HG03342 (cell line): ENCODE measurements around the gene BMPR1B.

Experiments
- ATAC-seq: cut with Tn5 transposase; IDR thresholded peaks from one replicate; pipeline ENCODE4 v1.9.1; 2021; ENCODE audit warnings: mild to moderate bottlenecking, moderate library complexity; ENCODE audit not compliant: unreplicated experiment

BMPR1B gene

GRCh38 chr4:94757192-94758140 is at the start of gene BMPR1B:
Gene BMPR1B (plus strand): TSS chr4:94757955. CDS start chr4:95104425, 346,470 bp downstream.
- no peak for ATAC-seq

- no peak for ATAC-seq
These were observed 46.1 kb upstream of the BMPR1B start for GRCh38 chr4:94711635-94712034.

GRCh38 chr4:94714365-94715160 is 43.2 kb upstream of the BMPR1B start:
- ATAC-seq: no peak

- no peak for ATAC-seq
These were observed 42.0 kb upstream of the BMPR1B start for GRCh38 chr4:94715726-94716125.

GRCh38 chr4:94721310-94721709 is 36.4 kb upstream of the BMPR1B start:
- ATAC-seq: no peak

- no peak for ATAC-seq
These were observed 35.5 kb upstream of the BMPR1B start for GRCh38 chr4:94722270-94722669.

GRCh38 chr4:94722748-94723147 is 35.0 kb upstream of the BMPR1B start:
- ATAC-seq: no peak

- no peak for ATAC-seq
These were observed 33.6 kb upstream of the BMPR1B start for GRCh38 chr4:94724016-94724790.

- no peak for ATAC-seq
These were observed 31.1 kb upstream of the BMPR1B start for GRCh38 chr4:94726524-94727123.

GRCh38 chr4:94728056-94728766 is 29.5 kb upstream of the BMPR1B start:
- no peak for ATAC-seq

- ATAC-seq: no peak
These were observed 25.4 kb upstream of the BMPR1B start for GRCh38 chr4:94732358-94732698.

GRCh38 chr4:94739741-94740140 is 18.0 kb upstream of the BMPR1B start:
- ATAC-seq: no peak

GRCh38 chr4:94741304-94741703 is 16.5 kb upstream of the BMPR1B start:
- ATAC-seq: no peak

GRCh38 chr4:94743838-94744237 is 13.9 kb upstream of the BMPR1B start:
- ATAC-seq: no peak

- no peak for ATAC-seq
These were observed 12.9 kb upstream of the BMPR1B start for GRCh38 chr4:94744850-94745249.

- ATAC-seq: no peak
These were observed 11.0 kb upstream of the BMPR1B start for GRCh38 chr4:94746746-94747145.

GRCh38 chr4:94758141-94758699 is 465 bp downstream of the BMPR1B start:
- ATAC-seq: no peak

GRCh38 chr4:94758700-94759399 is 1.1 kb downstream of the BMPR1B start:
- no peak for ATAC-seq

- no peak for ATAC-seq
These were observed 2.0 kb downstream of the BMPR1B start for GRCh38 chr4:94759767-94760211.
